Neural progenitor cell (in vitro differentiated cells): Measurements from ENCODE around the gene RNF133. TPM values are rescaled to one million over a fixed set of nuclear protein-coding genes. Genes with fewer than 3 reads are reported as not detected.

Experiments used
- DNase-seq: peaks from one replicate; pipeline ENCODE4 v3.0.0-alpha.2; 2016; ENCODE audit warnings: low spot score
- H2AFZ ChIP-seq: fragments of 200-600 bp; sonication (generic); replicated peaks from 2 replicates; pipeline ENCODE4 v1.6.1; 2016; ENCODE audit warnings: antibody characterized with exemption
- H3F3A ChIP-seq: fragments of 200-600 bp; sonication (generic); 2 replicates; pipeline ENCODE4 v1.6.1; 2016; ENCODE audit warnings: antibody characterized with exemption, low read depth
- H3K27ac ChIP-seq: fragments of 200-600 bp; sonication (generic); 2 replicates; pipeline ENCODE4 v1.5.1; 2016; ENCODE audit warnings: mild to moderate bottlenecking
- H3K27me3 ChIP-seq: fragments of 200-600 bp; sonication (generic); 2 replicates; pipeline ENCODE4 v1.6.1; 2016; ENCODE audit warnings: mild to moderate bottlenecking, moderate library complexity
- H3K36me3 ChIP-seq: fragments of 200-600 bp; sonication (generic); 2 replicates; pipeline ENCODE4 v1.5.1; 2016
- H3K4me1 ChIP-seq: fragments of 200-600 bp; sonication (generic); 2 replicates; pipeline ENCODE4 v1.6.1; 2016; ENCODE audit warnings: mixed run types
- H3K4me2 ChIP-seq: fragments of 200-600 bp; sonication (generic); 2 replicates; pipeline ENCODE4 v1.6.1; 2016
- H3K4me3 ChIP-seq: fragments of 200-600 bp; sonication (generic); 2 replicates; pipeline ENCODE4 v1.5.1; 2016
- H3K79me2 ChIP-seq: fragments of 200-600 bp; sonication (generic); 2 replicates; pipeline ENCODE4 v1.6.1; 2016; ENCODE audit warnings: low read depth
- H3K9ac ChIP-seq: fragments of 200-600 bp; sonication (generic); 2 replicates; pipeline ENCODE4 v1.6.1; 2016
- H3K9me3 ChIP-seq: fragments of 200-600 bp; sonication (generic); 2 replicates; pipeline ENCODE4 v1.5.1; 2016; ENCODE audit warnings: low read depth
- H4K20me1 ChIP-seq: fragments of 200-600 bp; sonication (generic); 2 replicates; pipeline ENCODE4 v1.6.1; 2016; ENCODE audit warnings: low read depth
- H3K27ac Mint-ChIP-seq: 3 replicates; pipeline ENCODE4 v1.8.0; 2021; ENCODE audit warnings: mixed read lengths
- H3K27me3 Mint-ChIP-seq: 2 replicates; pipeline ENCODE4 v1.8.0; 2022; ENCODE audit warnings: low read depth, mild to moderate bottlenecking, inconsistent platforms, moderate library complexity, mixed read lengths; ENCODE audit not compliant: insufficient read depth
- H3K36me3 Mint-ChIP-seq: 3 replicates; pipeline ENCODE4 v1.8.0; 2021; ENCODE audit warnings: mixed read lengths
- H3K4me1 Mint-ChIP-seq: 3 replicates; pipeline ENCODE4 v1.8.0; 2021; ENCODE audit warnings: mixed read lengths
- H3K4me3 Mint-ChIP-seq: 3 replicates; pipeline ENCODE4 v1.8.0; 2021; ENCODE audit warnings: mild to moderate bottlenecking, moderate library complexity, mixed read lengths
- H3K9me3 Mint-ChIP-seq: 3 replicates; pipeline ENCODE4 v1.8.0; 2020; ENCODE audit warnings: mixed read lengths
- EZH2 ChIP-seq: fragments of 200-600 bp; sonication (generic); IDR thresholded peaks from 2 replicates; pipeline ENCODE4 v1.6.1; 2017; ENCODE audit warnings: antibody characterized with exemption, mild to moderate bottlenecking, moderate library complexity
- EZH2phosphoT487 ChIP-seq: fragments of 200-600 bp; sonication (generic); IDR thresholded peaks from 2 replicates; pipeline ENCODE4 v1.6.1; 2017; ENCODE audit warnings: antibody characterized with exemption
- total RNA-seq: library from RNA; depleted of rRNA; stranded (reverse); fragments of >200 nt; gene quantifications from 2 replicates; pipeline ENCODE4 v1.2.3, GENCODE V29; 2015; ENCODE audit warnings: low replicate concordance
- TF ChIP-seq, protein P1 (sequence below): fragments of 200-600 bp; sonication (generic); IDR thresholded peaks from 2 replicates; pipeline ENCODE4 v1.5.1; 2017; ENCODE audit warnings: antibody characterized with exemption, mild to moderate bottlenecking

The RNF133 gene
- total RNA-seq, 1 donor from 2014 or later = 0.09 TPM

- peaks cover 6% of the 10 kb centered on the region for H3K36me3 Mint-ChIP-seq
- H3K27me3 Mint-ChIP-seq = peaks cover 5% of the 10 kb centered on the region
- no peak overlapping the region for H2AFZ ChIP-seq
- H3K4me1 Mint-ChIP-seq = peaks cover 36% of the 10 kb centered on the region
- H3K79me2 ChIP-seq = no peaks in the 10 kb centered on the region
- H3K4me1 ChIP-seq = peaks cover 11% of the 10 kb centered on the region
- H3K4me2 ChIP-seq = no peak overlapping the region
- H3K27ac Mint-ChIP-seq = no peak overlapping the region
- H4K20me1 ChIP-seq = no peaks in the 10 kb centered on the region
- H3K36me3 ChIP-seq = no peaks in the 10 kb centered on the region
- no peaks in the 10 kb centered on the region for H3K27me3 ChIP-seq
- no peak overlapping the region for H3K4me3 ChIP-seq
- peaks cover 11% of the 10 kb centered on the region for H3F3A ChIP-seq
- H3K27ac ChIP-seq = no peak overlapping the region
- H3K4me3 Mint-ChIP-seq = no peak overlapping the region
- TF ChIP-seq EZH2phosphoT487 (no peak), EZH2 (no peak)
- H3K9me3 Mint-ChIP-seq = peaks cover 18% of the 10 kb centered on the region
- DNase-seq = no peak
- no peaks in the 10 kb centered on the region for H3K9me3 ChIP-seq
- no peak overlapping the region for H3K9ac ChIP-seq
Observed at GRCh38 chr7:122675011-122675410, 23.9 kb downstream of the RNF133 start.

- H3K27ac Mint-ChIP-seq = no peak overlapping the region
- H3K36me3 Mint-ChIP-seq = peaks cover 6% of the 10 kb centered on the region
- peaks cover 32% of the 10 kb centered on the region for H3K4me1 Mint-ChIP-seq
- Histone ChIP-seq H3K4me2 (no peak overlapping the region), H3K9ac (no peak overlapping the region), H3F3A (peaks cover 11% of the 10 kb centered on the region), H3K9me3 (no peaks in the 10 kb centered on the region), H3K4me1 (peaks cover 11% of the 10 kb centered on the region), H3K79me2 (no peaks in the 10 kb centered on the region), H3K27me3 (no peaks in the 10 kb centered on the region), H4K20me1 (no peaks in the 10 kb centered on the region), H3K27ac (no peak overlapping the region), H3K4me3 (no peak overlapping the region), H3K36me3 (no peaks in the 10 kb centered on the region), H2AFZ (no peak overlapping the region)
- TF ChIP-seq EZH2phosphoT487 (no peak), EZH2 (no peak)
- H3K9me3 Mint-ChIP-seq = peaks cover 18% of the 10 kb centered on the region
- no peak overlapping the region for H3K4me3 Mint-ChIP-seq
- no peak for DNase-seq
- H3K27me3 Mint-ChIP-seq = peaks cover 5% of the 10 kb centered on the region
Observed at GRCh38 chr7:122674502-122674901, 24.4 kb downstream of the RNF133 start.

DNA sequence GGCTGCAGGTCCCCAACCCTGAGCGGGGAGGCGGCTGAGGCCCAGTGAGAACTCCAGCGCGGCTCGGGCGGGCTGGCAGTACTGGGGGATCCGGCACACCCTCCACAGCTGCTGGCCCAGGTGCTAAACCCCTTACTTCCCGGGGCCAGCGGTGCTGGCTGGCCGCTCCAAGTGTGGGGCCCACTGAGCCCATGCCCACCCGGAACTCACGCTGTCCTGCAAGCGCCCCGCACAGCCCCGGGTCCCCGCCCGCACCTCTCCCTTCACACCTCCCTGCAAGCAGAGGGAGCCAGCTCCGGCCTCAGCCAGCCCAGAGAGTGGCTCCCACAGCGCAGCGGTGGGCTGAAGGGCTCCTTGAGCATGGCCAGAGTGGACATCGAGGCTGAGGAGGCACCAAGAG, 25.0 kb downstream of the RNF133 start:
- H3K27me3 ChIP-seq = no peaks in the 10 kb centered on the region
- no peak overlapping the region for H3K4me2 ChIP-seq

GRCh38 chr7:122672536-122672935, 26.4 kb downstream of the RNF133 start:
- H3K9me3 ChIP-seq = no peaks in the 10 kb centered on the region
- Mint-ChIP-seq H3K4me3 (no peak overlapping the region), H3K9me3 (peaks cover 17% of the 10 kb centered on the region), H3K36me3 (peaks cover 6% of the 10 kb centered on the region), H3K27me3 (peaks cover 5% of the 10 kb centered on the region), H3K27ac (no peak overlapping the region), H3K4me1 (peaks cover 15% of the 10 kb centered on the region)
- H3K36me3 ChIP-seq = no peaks in the 10 kb centered on the region
- H3K79me2 ChIP-seq = no peaks in the 10 kb centered on the region
- no peak overlapping the region for H2AFZ ChIP-seq
- H3K4me2 ChIP-seq = no peak overlapping the region
- TF ChIP-seq, protein P1, sequence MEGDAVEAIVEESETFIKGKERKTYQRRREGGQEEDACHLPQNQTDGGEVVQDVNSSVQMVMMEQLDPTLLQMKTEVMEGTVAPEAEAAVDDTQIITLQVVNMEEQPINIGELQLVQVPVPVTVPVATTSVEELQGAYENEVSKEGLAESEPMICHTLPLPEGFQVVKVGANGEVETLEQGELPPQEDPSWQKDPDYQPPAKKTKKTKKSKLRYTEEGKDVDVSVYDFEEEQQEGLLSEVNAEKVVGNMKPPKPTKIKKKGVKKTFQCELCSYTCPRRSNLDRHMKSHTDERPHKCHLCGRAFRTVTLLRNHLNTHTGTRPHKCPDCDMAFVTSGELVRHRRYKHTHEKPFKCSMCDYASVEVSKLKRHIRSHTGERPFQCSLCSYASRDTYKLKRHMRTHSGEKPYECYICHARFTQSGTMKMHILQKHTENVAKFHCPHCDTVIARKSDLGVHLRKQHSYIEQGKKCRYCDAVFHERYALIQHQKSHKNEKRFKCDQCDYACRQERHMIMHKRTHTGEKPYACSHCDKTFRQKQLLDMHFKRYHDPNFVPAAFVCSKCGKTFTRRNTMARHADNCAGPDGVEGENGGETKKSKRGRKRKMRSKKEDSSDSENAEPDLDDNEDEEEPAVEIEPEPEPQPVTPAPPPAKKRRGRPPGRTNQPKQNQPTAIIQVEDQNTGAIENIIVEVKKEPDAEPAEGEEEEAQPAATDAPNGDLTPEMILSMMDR = no peak
- no peak for TF ChIP-seq EZH2phosphoT487
- TF ChIP-seq EZH2 = no peak
- no peak overlapping the region for H3K9ac ChIP-seq
- H3K27me3 ChIP-seq = no peaks in the 10 kb centered on the region
- no peak overlapping the region for H3K27ac ChIP-seq
- no peak for DNase-seq
- H3F3A ChIP-seq = peaks cover 11% of the 10 kb centered on the region
- peaks cover 11% of the 10 kb centered on the region for H3K4me1 ChIP-seq
- no peak overlapping the region for H3K4me3 ChIP-seq
- no peaks in the 10 kb centered on the region for H4K20me1 ChIP-seq

More for the DNA sequence above, 25.0 kb downstream of the RNF133 start:
- no peak overlapping the region for H3K4me3 Mint-ChIP-seq
- H3K4me1 ChIP-seq = peaks cover 11% of the 10 kb centered on the region
- peaks cover 28% of the 10 kb centered on the region for H3K4me1 Mint-ChIP-seq
- peaks cover 11% of the 10 kb centered on the region for H3F3A ChIP-seq
- H3K36me3 ChIP-seq = no peaks in the 10 kb centered on the region
- no peak overlapping the region for H3K27ac Mint-ChIP-seq
- no peaks in the 10 kb centered on the region for H3K79me2 ChIP-seq
- H3K9me3 Mint-ChIP-seq = peaks cover 18% of the 10 kb centered on the region
- H3K36me3 Mint-ChIP-seq = peaks cover 6% of the 10 kb centered on the region
- no peak overlapping the region for H3K27ac ChIP-seq
- TF ChIP-seq, protein P1 = no peak
- H4K20me1 ChIP-seq = no peaks in the 10 kb centered on the region
- no peak for DNase-seq
- peaks cover 5% of the 10 kb centered on the region for H3K27me3 Mint-ChIP-seq
- H2AFZ ChIP-seq = no peak overlapping the region
- H3K4me3 ChIP-seq = no peak overlapping the region
- H3K9me3 ChIP-seq = no peaks in the 10 kb centered on the region
- H3K9ac ChIP-seq = no peak overlapping the region
